Stomach (tissue), 4 donors: Measurements from ENCODE around the gene EGFR.

ENCODE experiments used
- CTCF ChIP-seq, 7 experiments: fragments of 450-650 bp in 4 of 7; fragments of 200-600 bp in 3 of 7; sonication (generic) in 3 of 7; IDR thresholded peaks; one replicate each; pipeline ENCODE4 v1.5.1; 2016 to 2019; ENCODE audit warnings: antibody characterized with exemption in 7 of 7, control low read depth in 2 of 7, mild to moderate bottlenecking in 1 of 7
- EP300 ChIP-seq: sonication (generic); formaldehyde crosslinking; IDR thresholded peaks from one replicate; pipeline ENCODE4 v1.6.1; 2017; ENCODE audit warnings: antibody characterized with exemption
- POLR2A ChIP-seq, 4 donors: fragments of 450-650 bp; IDR thresholded peaks; one replicate each; pipeline ENCODE4 v1.6.1; 2016; ENCODE audit warnings: antibody characterized with exemption in 4 of 4, control low read depth in 2 of 4, mild to moderate bottlenecking in 1 of 4, moderate library complexity in 1 of 4

GRCh38 chr7:55078465-55079372 lies 59.9 kb downstream of the EGFR start:
- TF ChIP-seq CTCF (IDR thresholded peaks at IDR 0.05), result peak in 1 of 7 experiments; percentile 19
- no peak for TF ChIP-seq POLR2A (IDR thresholded peaks at IDR 0.05)
- no peak for TF ChIP-seq EP300
